Smooth muscle cell (in vitro differentiated cells): ENCODE measurements around the gene UNC119B. TPM values are rescaled to one million over a fixed set of nuclear protein-coding genes. Genes with fewer than 3 reads are reported as not detected.

ENCODE experiments used
- DNase-seq: peaks from one replicate; lab custom pipeline; 2025; ENCODE audit not compliant: unreplicated experiment; lab: John Stamatoyannopoulos, UW
- H2AFZ ChIP-seq: fragments of 200-600 bp; sonication (generic); 2 replicates; pipeline ENCODE4 v1.6.0; 2016; ENCODE audit warnings: antibody characterized with exemption, low read depth, mild to moderate bottlenecking
- H3F3A ChIP-seq: fragments of 200-600 bp; sonication (generic); 2 replicates; pipeline ENCODE4 v1.6.0; 2017; ENCODE audit warnings: antibody characterized with exemption, low read depth
- H3K27ac ChIP-seq: fragments of 200-600 bp; sonication (generic); 2 replicates; pipeline ENCODE4 v1.5.1; 2016; ENCODE audit warnings: low read depth, mild to moderate bottlenecking
- H3K27me3 ChIP-seq: fragments of 200-600 bp; sonication (generic); 2 replicates; pipeline ENCODE4 v1.6.1; 2016; ENCODE audit warnings: low read depth, mild to moderate bottlenecking
- H3K36me3 ChIP-seq: fragments of 200-600 bp; sonication (generic); 2 replicates; pipeline ENCODE4 v1.5.1; 2016; ENCODE audit warnings: low read depth
- H3K4me1 ChIP-seq: fragments of 200-600 bp; sonication (generic); 2 replicates; pipeline ENCODE4 v1.5.1; 2016; ENCODE audit warnings: low read depth
- H3K4me2 ChIP-seq: fragments of 200-600 bp; sonication (generic); 2 replicates; pipeline ENCODE4 v1.6.0; 2016; ENCODE audit warnings: mild to moderate bottlenecking
- H3K4me3 ChIP-seq: fragments of 200-600 bp; sonication (generic); 2 replicates; pipeline ENCODE4 v1.5.1; 2016; ENCODE audit warnings: mild to moderate bottlenecking
- H3K79me2 ChIP-seq: fragments of 200-600 bp; sonication (generic); 2 replicates; pipeline ENCODE4 v1.6.0; 2016; ENCODE audit warnings: low read depth, mild to moderate bottlenecking
- H3K9ac ChIP-seq: fragments of 200-600 bp; sonication (generic); 2 replicates; pipeline ENCODE4 v1.6.0; 2016; ENCODE audit warnings: low read depth
- H3K9me3 ChIP-seq: fragments of 200-600 bp; sonication (generic); replicated peaks from 2 replicates; pipeline ENCODE4 v1.5.1; 2016; ENCODE audit warnings: low read depth
- H4K20me1 ChIP-seq: fragments of 200-600 bp; sonication (generic); 2 replicates; pipeline ENCODE4 v1.6.0; 2016; ENCODE audit warnings: low read depth
- WGBS: methylation state at CpG from one replicate; pipeline ENCODE4 v1.1.7; 2016; ENCODE audit warnings: low lambda C conversion rate; 5-methylcytosine and 5-hydroxymethylcytosine counted together
- polyA plus RNA-seq: library from polyadenylated mRNA; unstranded; fragments of >200 nt; fragmentation: Nextera tagmentation; extraction: Ambion mirVana; gene quantifications from 2 replicates; pipeline ENCODE4 v1.2.1, GENCODE V29; 2016
- total RNA-seq: library from RNA; depleted of rRNA; stranded (reverse); fragments of >200 nt; gene quantifications from 2 replicates; pipeline ENCODE4 v1.2.3, GENCODE V29; 2014
- TF ChIP-seq, protein P1 (sequence below): fragments of 200-600 bp; sonication (generic); IDR thresholded peaks from 2 replicates; pipeline ENCODE4 v1.5.1; 2017; ENCODE audit warnings: borderline replicate concordance, mild to moderate bottlenecking, antibody characterized with exemption; ENCODE audit not compliant: insufficient read depth, poor library complexity, severe bottlenecking

Gene UNC119B
- total and polyA plus RNA-seq, 2 experiments from 2014 or later = 9.8 to 18.9 TPM

DNA sequence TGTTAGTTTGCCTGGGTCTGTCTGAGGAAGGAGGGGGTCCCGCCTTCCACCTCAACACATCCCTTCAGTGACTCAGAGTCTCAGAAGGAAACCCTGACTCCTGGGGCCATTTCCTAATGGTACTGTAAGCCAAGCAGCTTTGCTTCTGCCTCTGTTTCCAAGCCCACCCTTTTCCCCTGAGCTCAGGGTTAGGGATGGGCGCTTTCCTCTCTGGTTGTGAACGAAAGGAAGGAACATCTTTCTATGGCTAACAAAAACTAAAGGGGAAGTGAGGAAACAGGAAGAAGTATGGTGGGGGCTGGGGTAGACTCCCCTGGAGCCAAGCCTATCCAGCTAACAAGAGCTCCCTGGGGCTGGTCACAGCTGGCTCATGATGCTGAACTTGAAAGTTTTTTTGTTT, 11.6 kb upstream of the UNC119B start:
- H3K27ac ChIP-seq = no peak overlapping the region
- WGBS = 100% methylated on average over 3 of the region's 3 CpGs
- no peaks in the 10 kb centered on the region for H3K27me3 ChIP-seq
- no peaks in the 10 kb centered on the region for H3F3A ChIP-seq
- no peak overlapping the region for H2AFZ ChIP-seq
- H3K36me3 ChIP-seq = peaks cover 14% of the 10 kb centered on the region
- TF ChIP-seq, protein P1, sequence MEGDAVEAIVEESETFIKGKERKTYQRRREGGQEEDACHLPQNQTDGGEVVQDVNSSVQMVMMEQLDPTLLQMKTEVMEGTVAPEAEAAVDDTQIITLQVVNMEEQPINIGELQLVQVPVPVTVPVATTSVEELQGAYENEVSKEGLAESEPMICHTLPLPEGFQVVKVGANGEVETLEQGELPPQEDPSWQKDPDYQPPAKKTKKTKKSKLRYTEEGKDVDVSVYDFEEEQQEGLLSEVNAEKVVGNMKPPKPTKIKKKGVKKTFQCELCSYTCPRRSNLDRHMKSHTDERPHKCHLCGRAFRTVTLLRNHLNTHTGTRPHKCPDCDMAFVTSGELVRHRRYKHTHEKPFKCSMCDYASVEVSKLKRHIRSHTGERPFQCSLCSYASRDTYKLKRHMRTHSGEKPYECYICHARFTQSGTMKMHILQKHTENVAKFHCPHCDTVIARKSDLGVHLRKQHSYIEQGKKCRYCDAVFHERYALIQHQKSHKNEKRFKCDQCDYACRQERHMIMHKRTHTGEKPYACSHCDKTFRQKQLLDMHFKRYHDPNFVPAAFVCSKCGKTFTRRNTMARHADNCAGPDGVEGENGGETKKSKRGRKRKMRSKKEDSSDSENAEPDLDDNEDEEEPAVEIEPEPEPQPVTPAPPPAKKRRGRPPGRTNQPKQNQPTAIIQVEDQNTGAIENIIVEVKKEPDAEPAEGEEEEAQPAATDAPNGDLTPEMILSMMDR = no peak
- H3K9me3 ChIP-seq = no peaks in the 10 kb centered on the region
- H3K79me2 ChIP-seq = peaks cover 4% of the 10 kb centered on the region
- no peak overlapping the region for H3K4me2 ChIP-seq
- DNase-seq = no peak
- no peak overlapping the region for H3K4me3 ChIP-seq
- no peak overlapping the region for H3K9ac ChIP-seq
- H4K20me1 ChIP-seq = peaks cover 53% of the 10 kb centered on the region
- no peaks in the 10 kb centered on the region for H3K4me1 ChIP-seq

DNA sequence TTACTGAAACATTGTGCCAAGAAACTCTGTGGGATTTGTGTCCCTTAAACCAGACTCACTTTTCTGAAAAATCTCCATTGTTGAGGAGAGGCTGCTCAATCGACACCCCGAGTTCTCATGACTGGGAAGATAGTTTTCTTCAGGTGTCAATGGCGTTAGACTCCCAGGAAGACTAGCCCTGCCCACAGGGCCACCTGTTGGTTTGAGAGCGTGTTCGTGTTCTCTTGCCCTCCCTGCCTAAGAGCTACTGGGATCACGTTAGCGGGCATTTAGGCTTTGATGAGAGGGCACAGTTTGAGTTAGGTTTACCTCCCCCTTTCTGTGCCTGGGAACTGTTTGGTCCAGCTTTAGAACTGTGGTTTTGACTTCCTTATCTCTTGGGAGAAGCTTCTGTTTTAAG, 10.7 kb upstream of the UNC119B start:
- TF ChIP-seq, protein P1 = no peak
- no peak for DNase-seq
- H4K20me1 ChIP-seq = peaks cover 44% of the 10 kb centered on the region
- no peaks in the 10 kb centered on the region for H3K27me3 ChIP-seq
- H3K79me2 ChIP-seq = no peaks in the 10 kb centered on the region
- H3K4me2 ChIP-seq = no peak overlapping the region
- H3K4me1 ChIP-seq = no peaks in the 10 kb centered on the region
- H3F3A ChIP-seq = no peaks in the 10 kb centered on the region
- H3K27ac ChIP-seq = no peak overlapping the region
- no peak overlapping the region for H2AFZ ChIP-seq
- H3K4me3 ChIP-seq = no peak overlapping the region
- WGBS = 94% methylated on average over 7 of the region's 7 CpGs
- peaks cover 13% of the 10 kb centered on the region for H3K36me3 ChIP-seq
- no peaks in the 10 kb centered on the region for H3K9me3 ChIP-seq
- no peak overlapping the region for H3K9ac ChIP-seq

DNA sequence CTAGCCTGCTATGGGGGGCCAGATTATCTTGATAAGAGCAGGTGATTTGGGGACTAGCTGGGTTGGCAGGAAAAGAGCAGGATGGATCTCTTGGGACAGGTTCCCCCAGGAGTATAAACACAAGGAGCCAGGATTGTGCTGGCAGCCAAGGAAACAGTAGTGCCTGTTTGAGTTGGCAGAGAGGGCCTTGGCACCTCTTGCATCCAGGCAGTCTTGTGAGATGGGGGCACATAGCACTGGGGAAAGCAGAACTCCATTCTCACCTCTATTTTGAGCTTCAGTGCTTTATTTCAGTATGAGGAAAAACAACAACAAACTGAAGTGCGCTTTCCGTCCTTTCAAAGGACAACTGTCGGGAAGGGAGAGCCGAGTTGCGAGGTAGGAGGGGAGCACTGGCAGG, 9.4 kb upstream of the UNC119B start:
- TF ChIP-seq, protein P1 = no peak
- H3K4me1 ChIP-seq = no peaks in the 10 kb centered on the region
- H3K4me2 ChIP-seq = no peak overlapping the region
- H3K27ac ChIP-seq = no peak overlapping the region
- 98% methylated on average over 5 of the region's 5 CpGs for WGBS
- H3F3A ChIP-seq = no peaks in the 10 kb centered on the region
- H4K20me1 ChIP-seq = peaks cover 31% of the 10 kb centered on the region
- H3K4me3 ChIP-seq = no peak overlapping the region
- no peaks in the 10 kb centered on the region for H3K79me2 ChIP-seq
- H3K9me3 ChIP-seq = no peaks in the 10 kb centered on the region
- H3K36me3 ChIP-seq = peaks cover 10% of the 10 kb centered on the region
- H3K9ac ChIP-seq = no peak overlapping the region
- H2AFZ ChIP-seq = no peak overlapping the region
- no peaks in the 10 kb centered on the region for H3K27me3 ChIP-seq
- DNase-seq = no peak

DNA sequence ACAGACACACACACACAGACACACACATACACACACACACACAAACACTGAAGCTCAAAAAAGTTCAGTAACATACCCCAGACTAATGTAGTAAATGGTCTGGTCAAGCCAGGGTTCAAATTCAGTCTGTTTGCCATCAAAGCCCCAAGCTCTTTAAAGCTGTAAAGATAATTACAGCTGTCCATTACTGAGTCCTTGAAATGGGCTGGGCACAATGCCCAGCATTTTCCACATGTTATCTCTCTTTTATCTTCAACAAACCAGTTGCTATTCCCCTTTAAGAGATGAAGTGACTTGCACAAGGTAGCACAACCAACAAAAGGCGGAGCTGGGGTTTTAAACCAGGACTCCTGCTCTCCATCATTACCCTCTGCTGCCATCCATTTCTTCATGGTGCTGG, 7.6 kb upstream of the UNC119B start:
- Histone ChIP-seq H3K36me3 (peaks cover 6% of the 10 kb centered on the region), H2AFZ (no peak overlapping the region), H3K27me3 (no peaks in the 10 kb centered on the region), H3K9me3 (no peaks in the 10 kb centered on the region), H3K79me2 (no peaks in the 10 kb centered on the region), H3K4me1 (no peaks in the 10 kb centered on the region), H3K9ac (no peak overlapping the region), H3K4me3 (no peak overlapping the region), H3K4me2 (no peak overlapping the region), H3F3A (no peaks in the 10 kb centered on the region), H3K27ac (no peak overlapping the region), H4K20me1 (peaks cover 25% of the 10 kb centered on the region)
- TF ChIP-seq, protein P1 = no peak
- 100% methylated on average over 1 of the region's 1 CpG for WGBS
- DNase-seq = no peak
